Testis (tissue), 3 donors: ENCODE results near the gene CHCHD6. TPM values are rescaled to one million over a fixed set of nuclear protein-coding genes. Genes with fewer than 3 reads are reported as not detected.

ENCODE experiments used
- DNase-seq: peaks from one replicate; pipeline ENCODE4 v3.0.0-alpha.2; 2019
- H3K27ac ChIP-seq, 2 donors: fragments of 200-600 bp; sonication (generic); one replicate each; pipeline ENCODE4 v1.5.1; 2019
- H3K27me3 ChIP-seq: fragments of 200-600 bp; sonication (generic); one replicate; pipeline ENCODE4 v1.5.1; 2019
- H3K36me3 ChIP-seq: fragments of 200-600 bp; sonication (generic); one replicate; pipeline ENCODE4 v1.5.1; 2017; ENCODE audit warnings: low read depth; ENCODE audit errors: missing control alignments
- H3K4me1 ChIP-seq: fragments of 200-600 bp; sonication (generic); one replicate; pipeline ENCODE4 v1.5.1; 2019
- H3K4me3 ChIP-seq, 2 donors: fragments of 200-600 bp; sonication (generic); one replicate each; pipeline ENCODE4 v1.5.1; 2017 to 2019
- H3K9me3 ChIP-seq: fragments of 200-600 bp; sonication (generic); one replicate; pipeline ENCODE4 v1.5.1; 2017
- POLR2A ChIP-seq: fragments of 450-650 bp; IDR thresholded peaks from one replicate; pipeline ENCODE4 v1.6.1; 2017; ENCODE audit warnings: antibody characterized with exemption, mild to moderate bottlenecking, moderate library complexity
- WGBS, 2 donors: methylation state at CpG; one replicate each; pipeline ENCODE4 v1.1.5; 2018; 5-methylcytosine and 5-hydroxymethylcytosine counted together
- intact Hi-C: fragments of 100-400 bp; cut with DNase I; formaldehyde crosslinking; loops from one replicate; pipeline ENCODE4 v1.15.1; 2023; ENCODE audit warnings: low total_unique reads
- polyA plus RNA-seq: library from polyadenylated mRNA; stranded (reverse); fragments of 350-450 nt; fragmentation: Illumina TruSeq; extraction: RNeasy Lipid Tissue Mini Kit (QIAGEN cat#74804); gene quantifications from one replicate; pipeline ENCODE4 v1.2.3, GENCODE V29; 2014; ENCODE audit warnings: low read depth, low replicate concordance; ENCODE audit not compliant: insufficient read depth
- total RNA-seq, 2 donors: library from RNA; depleted of rRNA; stranded (reverse); fragments of >200 nt; gene quantifications; one replicate each; pipeline ENCODE4 v1.2.3, GENCODE V29; 2016
- TF ChIP-seq, protein P1 (sequence below), 3 experiments: fragments of 450-650 bp in 2 of 3; fragments of 200-600 bp in 1 of 3; sonication (generic) in 1 of 3; IDR thresholded peaks; one replicate each; pipeline ENCODE4 v1.5.1; 2016 to 2019; ENCODE audit warnings: antibody characterized with exemption in 3 of 3, mild to moderate bottlenecking in 2 of 3, moderate library complexity in 1 of 3

CHCHD6 gene
- total and polyA plus RNA-seq, 3 donors from 2014 or later, result 47.6 to 84.6 (median 49.9) TPM

GRCh38 chr3:126693921-126694320 lies 10.1 kb upstream of the CHCHD6 start:
- no peak for DNase-seq
- no peak for TF ChIP-seq POLR2A
- TF ChIP-seq, protein P1, sequence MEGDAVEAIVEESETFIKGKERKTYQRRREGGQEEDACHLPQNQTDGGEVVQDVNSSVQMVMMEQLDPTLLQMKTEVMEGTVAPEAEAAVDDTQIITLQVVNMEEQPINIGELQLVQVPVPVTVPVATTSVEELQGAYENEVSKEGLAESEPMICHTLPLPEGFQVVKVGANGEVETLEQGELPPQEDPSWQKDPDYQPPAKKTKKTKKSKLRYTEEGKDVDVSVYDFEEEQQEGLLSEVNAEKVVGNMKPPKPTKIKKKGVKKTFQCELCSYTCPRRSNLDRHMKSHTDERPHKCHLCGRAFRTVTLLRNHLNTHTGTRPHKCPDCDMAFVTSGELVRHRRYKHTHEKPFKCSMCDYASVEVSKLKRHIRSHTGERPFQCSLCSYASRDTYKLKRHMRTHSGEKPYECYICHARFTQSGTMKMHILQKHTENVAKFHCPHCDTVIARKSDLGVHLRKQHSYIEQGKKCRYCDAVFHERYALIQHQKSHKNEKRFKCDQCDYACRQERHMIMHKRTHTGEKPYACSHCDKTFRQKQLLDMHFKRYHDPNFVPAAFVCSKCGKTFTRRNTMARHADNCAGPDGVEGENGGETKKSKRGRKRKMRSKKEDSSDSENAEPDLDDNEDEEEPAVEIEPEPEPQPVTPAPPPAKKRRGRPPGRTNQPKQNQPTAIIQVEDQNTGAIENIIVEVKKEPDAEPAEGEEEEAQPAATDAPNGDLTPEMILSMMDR (IDR thresholded peaks at IDR 0.05), result no peak
- no peak overlapping the region for H3K4me3 ChIP-seq
- H3K27me3 ChIP-seq, result no peaks in the 10 kb centered on the region
- WGBS, 2 donors, result 25 to 38% methylated on average over 3 of the region's 3 CpGs
- H3K36me3 ChIP-seq, result no peaks in the 10 kb centered on the region
- peaks cover 2% of the 10 kb centered on the region for H3K4me1 ChIP-seq
- H3K9me3 ChIP-seq, result no peaks in the 10 kb centered on the region
- H3K27ac ChIP-seq, result no peak overlapping the region
- intact Hi-C loops, result no loop called here

- no peak overlapping the region for H3K27ac ChIP-seq
- TF ChIP-seq, protein P1 (IDR thresholded peaks at IDR 0.05), result no peak
- no peak for TF ChIP-seq POLR2A
Observed at GRCh38 chr3:126696701-126697267, 7.3 kb upstream of the CHCHD6 start.

DNA sequence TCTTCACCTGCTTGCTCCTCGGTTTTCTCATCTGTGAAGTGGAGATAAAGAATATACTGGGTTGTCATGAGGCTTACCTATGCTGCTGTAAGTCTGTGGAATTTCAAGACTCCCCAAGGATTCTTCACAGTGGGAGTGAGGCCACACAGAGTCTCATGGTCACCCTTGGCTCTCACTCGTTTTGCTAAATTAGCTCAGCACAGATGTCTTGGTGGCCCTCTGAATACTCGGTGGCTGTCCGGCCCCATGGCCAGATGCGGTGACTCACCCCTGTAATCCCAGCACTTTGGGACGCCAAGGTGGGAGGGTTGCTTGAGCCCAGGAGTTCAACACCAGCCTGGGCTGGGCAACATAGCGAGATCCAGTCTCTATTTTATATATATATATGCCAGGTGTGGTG lies 5.0 kb upstream of the CHCHD6 start:
- no peak for DNase-seq
- WGBS, 2 donors, result 83 to 87% methylated on average over 7 of the region's 7 CpGs
- TF ChIP-seq, protein P1 (IDR thresholded peaks at IDR 0.05), result no peak
- no peak for TF ChIP-seq POLR2A
- intact Hi-C loops, result no loop called here
- Histone ChIP-seq H3K4me1 (peaks cover 5% of the 10 kb centered on the region), H3K27me3 (no peaks in the 10 kb centered on the region), H3K9me3 (no peaks in the 10 kb centered on the region), H3K36me3 (no peaks in the 10 kb centered on the region), H3K4me3 (no peak overlapping the region), H3K27ac (no peak overlapping the region)

More at GRCh38 chr3:126696701-126697267, 7.3 kb upstream of the CHCHD6 start:
- intact Hi-C loops, result no loop called here
- no peaks in the 10 kb centered on the region for H3K9me3 ChIP-seq
- no peaks in the 10 kb centered on the region for H3K27me3 ChIP-seq
- peaks cover 2% of the 10 kb centered on the region for H3K4me1 ChIP-seq
- no peaks in the 10 kb centered on the region for H3K36me3 ChIP-seq
- DNase-seq, result no peak
- 66 to 72% methylated on average over 5 of the region's 5 CpGs for WGBS, 2 donors
- no peak overlapping the region for H3K4me3 ChIP-seq

- intact Hi-C loops, result no loop called here
- H3K4me1 ChIP-seq, result peaks cover 9% of the 10 kb centered on the region
- 3 to 10% methylated on average over 33 to 41 of the region's 44 CpGs for WGBS, 2 donors
- no peak for TF ChIP-seq POLR2A
- TF ChIP-seq, protein P1 (IDR thresholded peaks at IDR 0.05), result no peak
- no peaks in the 10 kb centered on the region for H3K27me3 ChIP-seq
- peak overlapping the region; percentile 81 to 88 for H3K4me3 ChIP-seq
- DNase-seq, result no peak
- no peaks in the 10 kb centered on the region for H3K9me3 ChIP-seq
- H3K27ac ChIP-seq, result peak overlapping the region; percentile 48 to 71
- H3K36me3 ChIP-seq, result no peaks in the 10 kb centered on the region
Observed at GRCh38 chr3:126704494-126705214, 614 bp downstream of the CHCHD6 start.
